Prostate gland (tissue), 2 donors: ENCODE measurements around the gene GTSE1. TPM values are rescaled to one million over a fixed set of nuclear protein-coding genes. Genes with fewer than 3 reads are reported as not detected.

Experiments
- DNase-seq: peaks from one replicate; pipeline ENCODE4 v3.0.0-alpha.2; 2019; ENCODE audit warnings: low spot score
- H3K27ac ChIP-seq, 2 donors: fragments of 200-600 bp; sonication (generic); 2 replicates each; pipeline ENCODE4 v1.5.1; 2017 to 2019
- H3K27me3 ChIP-seq: fragments of 200-600 bp; sonication (generic); replicated peaks from 2 replicates; pipeline ENCODE4 v1.5.1; 2019; ENCODE audit not compliant: insufficient read depth
- H3K36me3 ChIP-seq, 2 donors: fragments of 200-600 bp; sonication (generic); 1 replicate in 1 of 2; 2 replicates in 1 of 2; pipeline versions ENCODE4 v1.5.1 to v1.8.1; 2017 to 2019
- H3K4me1 ChIP-seq: fragments of 200-600 bp; sonication (generic); replicated peaks from 2 replicates; pipeline ENCODE4 v1.5.1; 2019
- H3K4me3 ChIP-seq, 2 donors: fragments of 200-600 bp; sonication (generic); 2 replicates each; pipeline ENCODE4 v1.5.1; 2017 to 2019
- H3K9me3 ChIP-seq: fragments of 200-600 bp; sonication (generic); 2 replicates; pipeline ENCODE4 v1.5.1; 2017
- POLR2A ChIP-seq: fragments of 450-650 bp; IDR thresholded peaks from one replicate; pipeline ENCODE4 v1.6.1; 2016; ENCODE audit warnings: antibody characterized with exemption, mild to moderate bottlenecking
- POLR2AphosphoS5 ChIP-seq: sonication (generic); formaldehyde crosslinking; IDR thresholded peaks from one replicate; pipeline ENCODE4 v1.6.1; 2017; ENCODE audit warnings: antibody characterized with exemption
- WGBS: methylation state at CpG from one replicate; pipeline ENCODE4 v1.1.5; 2018; 5-methylcytosine and 5-hydroxymethylcytosine counted together
- intact Hi-C: fragments of 100-400 bp; cut with DNase I; formaldehyde crosslinking; loops from one replicate; pipeline ENCODE4 v1.14.2; 2022
- total RNA-seq, 2 donors: library from RNA; depleted of rRNA; stranded (reverse); fragments of >200 nt; gene quantifications; one replicate each; pipeline ENCODE4 v1.1.0, GENCODE V29; 2016
- TF ChIP-seq, protein P1 (sequence below), 4 experiments: fragments of 200-600 bp in 2 of 4; fragments of 450-650 bp in 2 of 4; sonication (generic) in 2 of 4; IDR thresholded peaks; 1 replicate in 3 of 4; 2 replicates in 1 of 4; pipeline ENCODE4 v1.5.1; 2016 to 2019; ENCODE audit warnings: antibody characterized with exemption in 4 of 4, mild to moderate bottlenecking in 2 of 4, moderate library complexity in 2 of 4

GTSE1 gene
- total RNA-seq, 2 donors from 2014 or later = 0.46 to 4.8 TPM

DNA sequence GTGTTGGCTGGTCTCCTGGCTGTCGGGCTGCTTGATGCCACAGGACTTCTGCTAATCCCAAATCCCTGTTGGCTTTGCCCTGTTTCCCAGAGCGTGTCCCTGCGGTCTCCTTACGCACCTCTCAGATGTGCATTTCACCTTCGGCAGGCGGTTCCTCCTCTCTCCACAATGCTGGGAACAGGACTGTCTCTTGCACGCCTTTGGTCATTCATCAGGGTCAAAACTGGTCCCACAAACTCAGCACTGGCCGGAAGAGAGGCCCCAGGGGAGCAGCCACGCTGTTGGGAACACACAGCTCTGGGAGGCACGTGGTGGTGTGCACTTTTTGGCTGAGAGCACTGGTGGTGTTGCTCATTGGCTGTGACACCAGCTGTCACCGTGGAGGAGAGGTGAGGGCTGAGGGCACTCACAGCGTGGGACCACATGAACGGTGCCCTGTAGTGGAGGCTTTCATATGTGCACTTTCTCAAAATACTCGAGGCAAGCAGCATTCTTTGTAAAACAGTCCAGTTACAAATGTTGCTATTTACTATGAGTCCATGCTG is 23.6 kb downstream of the GTSE1 start:
- DNase-seq = no peak
- Histone ChIP-seq H3K36me3 (no peaks in the 10 kb centered on the region), H3K4me1 (no peaks in the 10 kb centered on the region), H3K27me3 (no peaks in the 10 kb centered on the region), H3K4me3 (no peak overlapping the region), H3K27ac (no peak overlapping the region), H3K9me3 (no peaks in the 10 kb centered on the region)
- intact Hi-C loops = no loop called here
- 91% methylated on average over 14 of the region's 14 CpGs for WGBS
- TF ChIP-seq POLR2AphosphoS5 = no peak
- TF ChIP-seq, protein P1, sequence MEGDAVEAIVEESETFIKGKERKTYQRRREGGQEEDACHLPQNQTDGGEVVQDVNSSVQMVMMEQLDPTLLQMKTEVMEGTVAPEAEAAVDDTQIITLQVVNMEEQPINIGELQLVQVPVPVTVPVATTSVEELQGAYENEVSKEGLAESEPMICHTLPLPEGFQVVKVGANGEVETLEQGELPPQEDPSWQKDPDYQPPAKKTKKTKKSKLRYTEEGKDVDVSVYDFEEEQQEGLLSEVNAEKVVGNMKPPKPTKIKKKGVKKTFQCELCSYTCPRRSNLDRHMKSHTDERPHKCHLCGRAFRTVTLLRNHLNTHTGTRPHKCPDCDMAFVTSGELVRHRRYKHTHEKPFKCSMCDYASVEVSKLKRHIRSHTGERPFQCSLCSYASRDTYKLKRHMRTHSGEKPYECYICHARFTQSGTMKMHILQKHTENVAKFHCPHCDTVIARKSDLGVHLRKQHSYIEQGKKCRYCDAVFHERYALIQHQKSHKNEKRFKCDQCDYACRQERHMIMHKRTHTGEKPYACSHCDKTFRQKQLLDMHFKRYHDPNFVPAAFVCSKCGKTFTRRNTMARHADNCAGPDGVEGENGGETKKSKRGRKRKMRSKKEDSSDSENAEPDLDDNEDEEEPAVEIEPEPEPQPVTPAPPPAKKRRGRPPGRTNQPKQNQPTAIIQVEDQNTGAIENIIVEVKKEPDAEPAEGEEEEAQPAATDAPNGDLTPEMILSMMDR (IDR thresholded peaks at IDR 0.05) = no peak
- TF ChIP-seq POLR2A = no peak

DNA sequence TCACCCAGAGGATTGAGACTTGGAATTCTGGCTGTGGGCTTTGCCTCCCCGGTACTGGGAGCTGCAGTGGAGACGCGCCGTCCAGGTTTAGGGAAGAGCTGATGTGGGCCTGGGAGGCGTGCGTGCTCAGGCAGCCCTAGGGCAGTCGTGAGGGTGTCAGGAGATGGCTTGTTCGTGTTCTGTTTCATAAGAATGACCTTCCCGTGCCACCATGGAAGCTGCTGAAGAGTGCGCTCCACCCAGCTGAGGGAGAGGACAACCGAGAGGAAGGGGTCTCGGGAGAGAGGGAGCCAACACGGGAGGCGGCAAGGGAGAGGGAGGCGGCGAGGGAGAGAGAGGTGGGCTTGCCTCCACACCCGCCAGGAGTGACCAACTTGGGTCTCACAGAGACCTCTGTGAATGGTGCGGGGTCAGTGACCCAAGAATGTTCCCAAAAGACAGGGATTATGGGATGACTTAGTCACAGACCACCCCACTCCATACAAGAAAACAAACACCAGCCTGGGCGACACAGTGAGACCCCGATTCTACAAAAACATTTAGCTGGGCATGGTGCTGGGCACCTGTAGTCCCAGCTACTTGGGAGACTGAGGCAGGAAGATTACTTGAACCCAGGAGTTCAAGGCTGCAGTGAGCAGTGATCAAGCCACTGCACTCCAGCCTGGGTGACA is 24.2 kb downstream of the GTSE1 start:
- 93% methylated on average over 20 of the region's 20 CpGs for WGBS
- Histone ChIP-seq H3K9me3 (no peaks in the 10 kb centered on the region), H3K27ac (no peak overlapping the region), H3K27me3 (no peaks in the 10 kb centered on the region), H3K4me1 (no peaks in the 10 kb centered on the region), H3K36me3 (no peaks in the 10 kb centered on the region), H3K4me3 (no peak overlapping the region)
- DNase-seq = no peak
- TF ChIP-seq, protein P1 (IDR thresholded peaks at IDR 0.05) = no peak
- TF ChIP-seq POLR2AphosphoS5 (no peak), POLR2A (no peak)
- intact Hi-C loops = no loop called here

DNA sequence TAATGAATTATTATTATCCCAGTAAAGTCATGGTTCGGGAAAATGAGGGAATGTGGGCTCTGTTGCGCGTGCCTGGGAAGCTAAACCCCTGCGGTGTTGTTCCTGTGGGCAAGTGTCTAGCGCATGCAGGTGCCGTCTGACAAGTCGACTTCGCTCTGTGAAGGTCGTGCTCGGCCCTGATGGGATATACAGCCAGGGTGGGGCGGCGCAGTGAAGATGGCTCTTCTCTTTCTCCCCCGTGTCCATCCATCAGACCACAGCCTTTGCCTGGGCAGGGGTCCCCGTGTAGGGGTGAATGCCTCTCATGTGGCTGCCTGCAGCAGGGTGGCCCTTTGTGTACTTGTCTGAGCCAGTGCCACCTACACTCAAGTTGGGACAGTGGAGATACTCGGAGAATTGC is 26.0 kb downstream of the GTSE1 start:
- TF ChIP-seq POLR2AphosphoS5 = no peak
- TF ChIP-seq, protein P1 (IDR thresholded peaks at IDR 0.05) = no peak
- TF ChIP-seq POLR2A = no peak
- no peaks in the 10 kb centered on the region for H3K27me3 ChIP-seq
- intact Hi-C loops = no loop called here
- no peaks in the 10 kb centered on the region for H3K4me1 ChIP-seq
- no peak overlapping the region for H3K27ac ChIP-seq
- DNase-seq = no peak
- no peak overlapping the region for H3K4me3 ChIP-seq
- no peaks in the 10 kb centered on the region for H3K36me3 ChIP-seq
- H3K9me3 ChIP-seq = no peaks in the 10 kb centered on the region
- 95% methylated on average over 15 of the region's 15 CpGs for WGBS

DNA sequence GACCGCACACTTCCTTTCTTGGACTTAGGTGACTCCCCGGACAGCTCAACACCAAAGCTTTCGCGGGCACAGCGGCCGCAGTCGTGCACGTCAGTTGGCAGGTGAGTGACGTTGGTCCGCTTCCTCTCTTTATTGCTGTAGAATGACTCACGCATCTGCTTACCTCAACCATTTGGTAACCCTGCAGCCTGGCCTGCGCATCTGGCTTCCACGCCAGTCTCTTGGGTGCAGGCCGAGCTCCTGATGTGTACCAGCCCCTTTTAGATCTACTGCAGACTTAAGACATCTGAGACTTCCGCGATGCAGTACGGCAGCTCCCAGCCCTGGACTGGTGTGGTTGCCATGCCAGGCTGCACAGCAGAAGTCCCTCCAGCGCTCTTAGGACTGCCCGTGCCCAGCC is 26.5 kb downstream of the GTSE1 start:
- intact Hi-C loops = no loop called here
- TF ChIP-seq POLR2AphosphoS5 (no peak), POLR2A (no peak)
- no peak overlapping the region for H3K4me3 ChIP-seq
- no peaks in the 10 kb centered on the region for H3K36me3 ChIP-seq
- H3K9me3 ChIP-seq = no peaks in the 10 kb centered on the region
- H3K27ac ChIP-seq = no peak overlapping the region
- no peaks in the 10 kb centered on the region for H3K4me1 ChIP-seq
- no peaks in the 10 kb centered on the region for H3K27me3 ChIP-seq
- no peak for DNase-seq
- 97% methylated on average over 19 of the region's 19 CpGs for WGBS

DNA sequence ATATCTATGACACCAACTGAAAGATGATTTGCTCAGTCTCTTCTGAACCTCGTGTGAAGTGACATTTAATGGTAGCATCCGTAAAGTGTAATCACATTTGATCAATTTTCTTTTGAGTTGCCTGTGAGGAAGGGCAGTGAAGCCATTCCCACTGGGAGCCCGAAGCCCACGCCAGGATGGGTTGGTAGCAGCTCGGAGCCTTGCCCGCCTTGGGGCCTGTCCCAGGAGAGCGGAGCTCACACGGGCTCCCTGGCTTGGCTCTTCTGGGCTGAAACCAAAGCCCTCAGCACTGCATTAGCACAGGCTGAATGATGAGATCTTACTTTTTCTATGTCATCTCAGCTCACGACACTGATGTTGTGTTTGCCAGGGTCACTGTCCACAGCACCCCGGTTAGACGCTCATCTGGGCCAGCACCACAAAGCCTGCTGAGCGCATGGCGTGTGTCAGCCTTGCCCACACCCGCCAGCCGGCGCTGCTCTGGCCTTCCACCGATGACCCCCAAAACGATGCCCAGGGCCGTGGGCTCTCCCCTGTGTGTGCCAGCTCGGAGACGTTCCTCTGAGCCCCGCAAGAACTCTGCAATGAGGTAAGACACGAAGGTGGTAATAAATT is 29.5 kb downstream of the GTSE1 start:
- H3K4me3 ChIP-seq = no peak overlapping the region
- H3K27ac ChIP-seq = no peak overlapping the region
- H3K4me1 ChIP-seq = no peaks in the 10 kb centered on the region
- WGBS = 96% methylated on average over 21 of the region's 23 CpGs
- H3K36me3 ChIP-seq = no peaks in the 10 kb centered on the region
- no peaks in the 10 kb centered on the region for H3K27me3 ChIP-seq
- TF ChIP-seq POLR2A = no peak
- TF ChIP-seq, protein P1 (IDR thresholded peaks at IDR 0.05) = no peak
- TF ChIP-seq POLR2AphosphoS5 = no peak
- DNase-seq = no peak
- intact Hi-C loops = no loop called here
- H3K9me3 ChIP-seq = no peaks in the 10 kb centered on the region
